ENCODE data around the gene TNFAIP3. TPM values are rescaled to one million over a fixed set of nuclear protein-coding genes. Genes with fewer than 3 reads are reported as not detected.
A peak's percentile ranks its signal among the peaks of the same experiment; 100 is the strongest.

The TNFAIP3 gene
- total RNA-seq, 1 donor from 2014 or later = 56.3 TPM

GRCh38 chr6:137863091-137863797 is 3.8 kb upstream of the TNFAIP3 start:
- DNase-seq (ENCODE audit: low read depth) = no peak
- Histone ChIP-seq H3K4me3 (ENCODE audit: low read depth, low read length) (no peak overlapping the region), H3K36me3 (ENCODE audit: control insufficient read depth, insufficient read depth, low read length) (no peaks in the 10 kb centered on the region), H3K27me3 (ENCODE audit: control insufficient read depth, insufficient read depth, low read length) (no peaks in the 10 kb centered on the region)
- no peak for TF ChIP-seq CTCF (IDR thresholded peaks at IDR 0.05; ENCODE audit: insufficient read depth, low read length, poor library complexity, severe bottlenecking)

GRCh38 chr6:137864812-137865508 is 2.1 kb upstream of the TNFAIP3 start:
- TF ChIP-seq CTCF (IDR thresholded peaks at IDR 0.05; ENCODE audit: insufficient read depth, low read length, poor library complexity, severe bottlenecking) = no peak

GRCh38 chr6:137866200-137866913 is 702 bp upstream of the TNFAIP3 start:
- H3K4me3 ChIP-seq (ENCODE audit: low read depth, low read length) = peak overlapping the region; percentile 56
- H3K36me3 ChIP-seq (ENCODE audit: control insufficient read depth, insufficient read depth, low read length) = no peaks in the 10 kb centered on the region
- no peak for DNase-seq (ENCODE audit: low read depth)
- no peak for TF ChIP-seq CTCF (IDR thresholded peaks at IDR 0.05; ENCODE audit: insufficient read depth, low read length, poor library complexity, severe bottlenecking)
- no peaks in the 10 kb centered on the region for H3K27me3 ChIP-seq (ENCODE audit: control insufficient read depth, insufficient read depth, low read length)

More at GRCh38 chr6:137864812-137865508, 2.1 kb upstream of the TNFAIP3 start:
- no peaks in the 10 kb centered on the region for H3K36me3 ChIP-seq (ENCODE audit: control insufficient read depth, insufficient read depth, low read length)
- no peak overlapping the region for H3K4me3 ChIP-seq (ENCODE audit: low read depth, low read length)
- DNase-seq (ENCODE audit: low read depth) = no peak
- H3K27me3 ChIP-seq (ENCODE audit: control insufficient read depth, insufficient read depth, low read length) = no peaks in the 10 kb centered on the region

- H3K27me3 ChIP-seq (ENCODE audit: control insufficient read depth, insufficient read depth, low read length) = no peaks in the 10 kb centered on the region
- TF ChIP-seq CTCF (IDR thresholded peaks at IDR 0.05; ENCODE audit: insufficient read depth, low read length, poor library complexity, severe bottlenecking) = no peak
- H3K36me3 ChIP-seq (ENCODE audit: control insufficient read depth, insufficient read depth, low read length) = no peaks in the 10 kb centered on the region
- DNase-seq (ENCODE audit: low read depth) = no peak
- H3K4me3 ChIP-seq (ENCODE audit: low read depth, low read length) = peak overlapping the region; percentile 65
Measured at GRCh38 chr6:137867685-137868509, 838 bp downstream of the TNFAIP3 start.

GRCh38 chr6:137868721-137869548 is 1.9 kb downstream of the TNFAIP3 start:
- peak; percentile 25 for TF ChIP-seq CTCF (IDR thresholded peaks at IDR 0.05; ENCODE audit: insufficient read depth, low read length, poor library complexity, severe bottlenecking)

More at GRCh38 chr6:137868721-137869548, 1.9 kb downstream of the TNFAIP3 start:
- no peak for DNase-seq (ENCODE audit: low read depth)
- Histone ChIP-seq H3K36me3 (ENCODE audit: control insufficient read depth, insufficient read depth, low read length) (no peaks in the 10 kb centered on the region), H3K27me3 (ENCODE audit: control insufficient read depth, insufficient read depth, low read length) (no peaks in the 10 kb centered on the region), H3K4me3 (ENCODE audit: low read depth, low read length) (peak overlapping the region; percentile 65)
